ENCODE data around the gene RPUSD1.
"Not testable (repeated sequence)": the region's sequence is repeated elsewhere in the genome, so short reads cannot be mapped to it uniquely, and the experiment has no call there.

DNA sequence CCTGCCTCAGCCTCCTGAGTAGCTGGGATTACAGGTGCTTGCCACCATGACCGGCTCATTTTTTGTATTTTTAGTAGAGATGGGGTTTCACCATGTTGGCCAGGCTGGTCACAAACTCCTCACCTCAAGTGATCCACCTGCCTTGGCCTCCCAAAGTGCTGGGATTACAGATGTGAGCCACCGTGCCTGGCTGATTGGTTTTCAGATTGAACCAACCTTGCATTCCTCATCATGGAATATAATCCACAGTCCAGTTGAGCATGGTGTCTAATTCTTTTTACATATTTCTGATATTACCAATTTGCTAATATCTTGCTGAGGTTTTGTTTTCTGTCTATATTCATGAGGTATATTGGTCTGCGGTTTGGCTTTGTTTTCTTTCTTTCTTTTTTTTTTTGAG, 48.6 kb upstream of the RPUSD1 start:
- TF ChIP-seq, protein P1, sequence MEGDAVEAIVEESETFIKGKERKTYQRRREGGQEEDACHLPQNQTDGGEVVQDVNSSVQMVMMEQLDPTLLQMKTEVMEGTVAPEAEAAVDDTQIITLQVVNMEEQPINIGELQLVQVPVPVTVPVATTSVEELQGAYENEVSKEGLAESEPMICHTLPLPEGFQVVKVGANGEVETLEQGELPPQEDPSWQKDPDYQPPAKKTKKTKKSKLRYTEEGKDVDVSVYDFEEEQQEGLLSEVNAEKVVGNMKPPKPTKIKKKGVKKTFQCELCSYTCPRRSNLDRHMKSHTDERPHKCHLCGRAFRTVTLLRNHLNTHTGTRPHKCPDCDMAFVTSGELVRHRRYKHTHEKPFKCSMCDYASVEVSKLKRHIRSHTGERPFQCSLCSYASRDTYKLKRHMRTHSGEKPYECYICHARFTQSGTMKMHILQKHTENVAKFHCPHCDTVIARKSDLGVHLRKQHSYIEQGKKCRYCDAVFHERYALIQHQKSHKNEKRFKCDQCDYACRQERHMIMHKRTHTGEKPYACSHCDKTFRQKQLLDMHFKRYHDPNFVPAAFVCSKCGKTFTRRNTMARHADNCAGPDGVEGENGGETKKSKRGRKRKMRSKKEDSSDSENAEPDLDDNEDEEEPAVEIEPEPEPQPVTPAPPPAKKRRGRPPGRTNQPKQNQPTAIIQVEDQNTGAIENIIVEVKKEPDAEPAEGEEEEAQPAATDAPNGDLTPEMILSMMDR (IDR thresholded peaks at IDR 0.05): not testable (repeated sequence)
- TF ChIP-seq, protein P2, sequence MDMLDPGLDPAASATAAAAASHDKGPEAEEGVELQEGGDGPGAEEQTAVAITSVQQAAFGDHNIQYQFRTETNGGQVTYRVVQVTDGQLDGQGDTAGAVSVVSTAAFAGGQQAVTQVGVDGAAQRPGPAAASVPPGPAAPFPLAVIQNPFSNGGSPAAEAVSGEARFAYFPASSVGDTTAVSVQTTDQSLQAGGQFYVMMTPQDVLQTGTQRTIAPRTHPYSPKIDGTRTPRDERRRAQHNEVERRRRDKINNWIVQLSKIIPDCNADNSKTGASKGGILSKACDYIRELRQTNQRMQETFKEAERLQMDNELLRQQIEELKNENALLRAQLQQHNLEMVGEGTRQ (CRISPR knock-in tag; IDR thresholded peaks at IDR 0.05): not testable (repeated sequence)
- TF ChIP-seq, protein P3, sequence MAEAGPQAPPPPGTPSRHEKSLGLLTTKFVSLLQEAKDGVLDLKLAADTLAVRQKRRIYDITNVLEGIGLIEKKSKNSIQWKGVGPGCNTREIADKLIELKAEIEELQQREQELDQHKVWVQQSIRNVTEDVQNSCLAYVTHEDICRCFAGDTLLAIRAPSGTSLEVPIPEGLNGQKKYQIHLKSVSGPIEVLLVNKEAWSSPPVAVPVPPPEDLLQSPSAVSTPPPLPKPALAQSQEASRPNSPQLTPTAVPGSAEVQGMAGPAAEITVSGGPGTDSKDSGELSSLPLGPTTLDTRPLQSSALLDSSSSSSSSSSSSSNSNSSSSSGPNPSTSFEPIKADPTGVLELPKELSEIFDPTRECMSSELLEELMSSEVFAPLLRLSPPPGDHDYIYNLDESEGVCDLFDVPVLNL (CRISPR knock-in tag; IDR thresholded peaks at IDR 0.05; ENCODE audit: borderline replicate concordance, low read depth): not testable (repeated sequence)
- not testable (repeated sequence) for TF ChIP-seq CREM (CRISPR knock-in tag; IDR thresholded peaks at IDR 0.05); EMX1 (CRISPR knock-in tag; IDR thresholded peaks at IDR 0.05); ZNF121 (CRISPR knock-in tag; IDR thresholded peaks at IDR 0.05); MYBL2 (CRISPR knock-in tag; IDR thresholded peaks at IDR 0.05); ESRRA (CRISPR knock-in tag; IDR thresholded peaks at IDR 0.05; ENCODE audit: borderline replicate concordance); GABPB1 (CRISPR knock-in tag; IDR thresholded peaks at IDR 0.05)
- TF ChIP-seq, protein P4, sequence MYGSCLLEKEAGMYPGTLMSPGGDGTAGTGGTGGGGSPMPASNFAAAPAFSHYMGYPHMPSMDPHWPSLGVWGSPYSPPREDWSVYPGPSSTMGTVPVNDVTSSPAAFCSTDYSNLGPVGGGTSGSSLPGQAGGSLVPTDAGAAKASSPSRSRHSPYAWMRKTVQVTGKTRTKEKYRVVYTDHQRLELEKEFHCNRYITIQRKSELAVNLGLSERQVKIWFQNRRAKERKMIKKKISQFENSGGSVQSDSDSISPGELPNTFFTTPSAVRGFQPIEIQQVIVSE (CRISPR knock-in tag; IDR thresholded peaks at IDR 0.05; ENCODE audit: borderline replicate concordance): not testable (repeated sequence)
- TF ChIP-seq, protein P5, sequence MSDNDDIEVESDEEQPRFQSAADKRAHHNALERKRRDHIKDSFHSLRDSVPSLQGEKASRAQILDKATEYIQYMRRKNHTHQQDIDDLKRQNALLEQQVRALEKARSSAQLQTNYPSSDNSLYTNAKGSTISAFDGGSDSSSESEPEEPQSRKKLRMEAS (CRISPR knock-in tag; IDR thresholded peaks at IDR 0.05): not testable (repeated sequence)
